Calu3 (cell line): ENCODE data around the gene MACROD2. TPM values are rescaled to one million over a fixed set of nuclear protein-coding genes. Genes with fewer than 3 reads are reported as not detected.

ENCODE experiments used
- BruUV-seq: library from RNA; stranded (reverse); fragments of 400-500 nt; replicated peaks from 2 replicates; lab custom pipeline; 2021; lab: Mats Ljungman, UMichigan
- CTCF ChIA-PET: fragments of 300-600 bp; sonication (Branson Sonifier 250); formaldehyde crosslinking; loops from one replicate; lab custom pipeline; 2022; ENCODE audit warnings: antibody characterized with exemption; lab: Charles Lee
- DNase-seq: peaks from one replicate; pipeline ENCODE4 v3.0.0; 2022
- H3K27ac Mint-ChIP-seq: one replicate; pipeline ENCODE4 v1.8.0; 2022; ENCODE audit warnings: mixed read lengths; ENCODE audit not compliant: unreplicated experiment
- H3K27me3 Mint-ChIP-seq: one replicate; pipeline ENCODE4 v1.8.0; 2022; ENCODE audit warnings: mixed read lengths; ENCODE audit not compliant: unreplicated experiment
- H3K36me3 Mint-ChIP-seq: one replicate; pipeline ENCODE4 v1.8.0; 2022; ENCODE audit warnings: mild to moderate bottlenecking, moderate library complexity, mixed read lengths; ENCODE audit not compliant: insufficient read depth, unreplicated experiment
- H3K4me1 Mint-ChIP-seq: one replicate; pipeline ENCODE4 v1.8.0; 2022; ENCODE audit warnings: mild to moderate bottlenecking, low read depth, mixed read lengths; ENCODE audit not compliant: unreplicated experiment
- H3K4me3 Mint-ChIP-seq: one replicate; pipeline ENCODE4 v1.8.0; 2022; ENCODE audit warnings: mild to moderate bottlenecking, low read depth, moderate library complexity, mixed read lengths; ENCODE audit not compliant: unreplicated experiment
- H3K9me3 Mint-ChIP-seq: one replicate; pipeline ENCODE4 v1.8.0; 2022; ENCODE audit warnings: low read depth, mixed read lengths; ENCODE audit not compliant: unreplicated experiment
- intact Hi-C: fragments of 100-400 bp; cut with micrococcal nuclease; formaldehyde crosslinking; loops from one replicate; pipeline ENCODE4 v1.10.0; 2022; ENCODE audit not compliant: unreplicated experiment
- total RNA-seq: library from RNA; stranded (reverse); gene quantifications from 2 replicates; pipeline ENCODE4 v1.2.3, GENCODE V29; 2022
- TF ChIP-seq, protein P1 (sequence below): fragments of 200-600 bp; IDR thresholded peaks from one replicate; pipeline ENCODE4 v1.8.0; 2022; ENCODE audit warnings: antibody characterized with exemption; ENCODE audit not compliant: unreplicated experiment

Gene MACROD2
- total RNA-seq, 1 experiment from 2014 or later, result 29.4 TPM

DNA sequence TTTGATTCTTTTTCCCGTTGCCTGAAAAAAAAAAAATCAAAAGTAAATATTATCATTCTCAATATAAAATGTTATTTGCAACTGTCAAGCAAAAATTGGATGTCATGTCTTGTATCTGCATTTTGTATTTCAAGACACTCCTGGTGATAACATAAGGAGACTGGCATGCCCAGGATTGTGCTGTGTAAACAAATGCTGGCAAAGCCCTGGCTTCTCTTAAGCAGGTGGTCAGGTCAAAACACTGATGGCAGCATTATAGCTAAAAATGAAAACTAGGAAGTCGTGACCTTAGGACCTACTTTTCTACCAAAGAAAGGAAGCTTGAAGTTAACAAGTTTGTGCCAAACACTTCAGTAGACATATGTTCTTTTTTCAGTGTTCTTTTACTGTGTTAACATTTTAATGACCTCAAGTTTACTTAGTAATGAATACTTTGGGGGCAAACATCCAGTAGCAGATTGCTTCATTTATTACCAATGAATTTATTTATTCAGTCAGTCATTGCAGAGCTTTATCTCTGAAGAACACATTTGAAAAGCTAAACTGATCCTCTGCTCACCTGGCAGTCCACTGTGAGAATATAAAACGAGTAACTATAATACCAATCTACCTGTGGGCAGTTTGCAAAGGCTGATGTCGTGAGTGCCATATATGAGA is 585.2 kb downstream of the MACROD2 start:
- no peaks in the 10 kb centered on the region for H3K36me3 Mint-ChIP-seq
- H3K27ac Mint-ChIP-seq, result no peak overlapping the region
- no peak overlapping the region for H3K4me3 Mint-ChIP-seq
- TF ChIP-seq, protein P1, sequence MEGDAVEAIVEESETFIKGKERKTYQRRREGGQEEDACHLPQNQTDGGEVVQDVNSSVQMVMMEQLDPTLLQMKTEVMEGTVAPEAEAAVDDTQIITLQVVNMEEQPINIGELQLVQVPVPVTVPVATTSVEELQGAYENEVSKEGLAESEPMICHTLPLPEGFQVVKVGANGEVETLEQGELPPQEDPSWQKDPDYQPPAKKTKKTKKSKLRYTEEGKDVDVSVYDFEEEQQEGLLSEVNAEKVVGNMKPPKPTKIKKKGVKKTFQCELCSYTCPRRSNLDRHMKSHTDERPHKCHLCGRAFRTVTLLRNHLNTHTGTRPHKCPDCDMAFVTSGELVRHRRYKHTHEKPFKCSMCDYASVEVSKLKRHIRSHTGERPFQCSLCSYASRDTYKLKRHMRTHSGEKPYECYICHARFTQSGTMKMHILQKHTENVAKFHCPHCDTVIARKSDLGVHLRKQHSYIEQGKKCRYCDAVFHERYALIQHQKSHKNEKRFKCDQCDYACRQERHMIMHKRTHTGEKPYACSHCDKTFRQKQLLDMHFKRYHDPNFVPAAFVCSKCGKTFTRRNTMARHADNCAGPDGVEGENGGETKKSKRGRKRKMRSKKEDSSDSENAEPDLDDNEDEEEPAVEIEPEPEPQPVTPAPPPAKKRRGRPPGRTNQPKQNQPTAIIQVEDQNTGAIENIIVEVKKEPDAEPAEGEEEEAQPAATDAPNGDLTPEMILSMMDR, result no peak
- intact Hi-C loops, result no loop called here
- H3K27me3 Mint-ChIP-seq, result no peaks in the 10 kb centered on the region
- CTCF ChIA-PET, result no interaction called here
- no peaks in the 10 kb centered on the region for H3K9me3 Mint-ChIP-seq
- no peaks in the 10 kb centered on the region for H3K4me1 Mint-ChIP-seq
- no peak for DNase-seq
- no TSS peak for BruUV-seq

GRCh38 chr20:14581731-14582130 is 586.4 kb downstream of the MACROD2 start:
- DNase-seq, result no peak
- H3K27me3 Mint-ChIP-seq, result no peaks in the 10 kb centered on the region
- no TSS peak for BruUV-seq
- no peak overlapping the region for H3K27ac Mint-ChIP-seq
- TF ChIP-seq, protein P1, result no peak
- no peak overlapping the region for H3K4me3 Mint-ChIP-seq
- CTCF ChIA-PET, result no interaction called here
- intact Hi-C loops, result no loop called here
- H3K4me1 Mint-ChIP-seq, result no peaks in the 10 kb centered on the region
- no peaks in the 10 kb centered on the region for H3K9me3 Mint-ChIP-seq
- H3K36me3 Mint-ChIP-seq, result no peaks in the 10 kb centered on the region

DNA sequence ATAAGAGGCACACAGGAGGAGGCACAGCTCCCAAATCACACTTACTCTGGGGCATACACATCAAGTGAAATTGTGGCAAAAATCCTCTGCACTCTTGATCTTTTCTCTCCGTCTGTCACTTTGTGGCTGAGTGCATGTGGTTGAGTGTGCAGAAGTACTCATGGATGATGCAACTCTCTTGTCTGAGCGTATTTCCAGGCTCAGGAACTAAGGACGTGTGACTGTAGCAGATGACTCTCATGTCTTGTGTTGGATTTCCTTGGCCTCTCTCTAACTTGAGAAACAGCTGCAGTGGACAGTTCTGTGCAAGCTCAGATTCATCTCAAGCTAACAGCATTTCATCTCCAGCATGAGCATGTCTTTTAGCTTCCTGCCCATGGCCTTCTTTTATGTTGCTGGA is 587.5 kb downstream of the MACROD2 start:
- Mint-ChIP-seq H3K27me3 (no peaks in the 10 kb centered on the region), H3K9me3 (no peaks in the 10 kb centered on the region), H3K27ac (no peak overlapping the region), H3K4me1 (no peaks in the 10 kb centered on the region), H3K4me3 (no peak overlapping the region), H3K36me3 (no peaks in the 10 kb centered on the region)
- no TSS peak for BruUV-seq
- TF ChIP-seq, protein P1, result no peak
- intact Hi-C loops, result no loop called here
- CTCF ChIA-PET, result no interaction called here
- no peak for DNase-seq

- DNase-seq, result no peak
- H3K9me3 Mint-ChIP-seq, result no peaks in the 10 kb centered on the region
- intact Hi-C loops, result no loop called here
- no peaks in the 10 kb centered on the region for H3K27me3 Mint-ChIP-seq
- H3K4me1 Mint-ChIP-seq, result no peaks in the 10 kb centered on the region
- CTCF ChIA-PET, result no interaction called here
- H3K4me3 Mint-ChIP-seq, result no peak overlapping the region
- TF ChIP-seq, protein P1, result no peak
- BruUV-seq, result no TSS peak
- H3K36me3 Mint-ChIP-seq, result no peaks in the 10 kb centered on the region
- no peak overlapping the region for H3K27ac Mint-ChIP-seq
Measured at GRCh38 chr20:14583413-14583812, 588.1 kb downstream of the MACROD2 start.
